Ascending aorta (tissue), 2 donors: ENCODE measurements around the gene KATNB1. TPM values are rescaled to one million over a fixed set of nuclear protein-coding genes. Genes with fewer than 3 reads are reported as not detected.
"Not testable (repeated sequence)": the region's sequence is repeated elsewhere in the genome, so short reads cannot be mapped to it uniquely, and the experiment has no call there.

Experiments
- DNase-seq, 2 donors: peaks; one replicate each; pipeline ENCODE4 v3.0.0-alpha.2; 2019; ENCODE audit warnings: low spot score in 2 of 2
- H3K27ac ChIP-seq, 2 donors: fragments of 200-600 bp; sonication (generic); one replicate each; pipeline ENCODE4 v1.5.1; 2016 to 2017; ENCODE audit warnings: mild to moderate bottlenecking in 1 of 2
- H3K27me3 ChIP-seq: fragments of 200-600 bp; sonication (generic); one replicate; pipeline ENCODE4 v1.5.1; 2017
- H3K36me3 ChIP-seq, 2 donors: fragments of 200-600 bp; sonication (generic); one replicate each; pipeline ENCODE4 v1.5.1; 2016
- H3K4me1 ChIP-seq, 2 donors: fragments of 200-600 bp; sonication (generic); one replicate each; pipeline ENCODE4 v1.5.1; 2016 to 2017; ENCODE audit warnings: mild to moderate bottlenecking in 1 of 2
- H3K4me3 ChIP-seq, 2 donors: fragments of 200-600 bp; sonication (generic); one replicate each; pipeline ENCODE4 v1.5.1; 2016 to 2017; ENCODE audit warnings: mild to moderate bottlenecking in 1 of 2
- H3K9me3 ChIP-seq, 2 donors: fragments of 200-600 bp; sonication (generic); one replicate each; pipeline ENCODE4 v1.5.1; 2016
- CTCF ChIP-seq, 3 experiments: fragments of 200-600 bp in 2 of 3; fragments of 450-650 bp in 1 of 3; sonication (generic) in 2 of 3; IDR thresholded peaks; one replicate each; pipeline ENCODE4 v1.5.1; 2016 to 2019; ENCODE audit warnings: antibody characterized with exemption in 3 of 3, mild to moderate bottlenecking in 1 of 3, moderate library complexity in 1 of 3
- intact Hi-C: fragments of 100-400 bp; cut with DNase I; formaldehyde crosslinking; loops from one replicate; pipeline ENCODE4 v1.15.1; 2023
- total RNA-seq: library from RNA; depleted of rRNA; stranded (reverse); fragments of >200 nt; gene quantifications from one replicate; pipeline ENCODE4 v1.1.0, GENCODE V29; 2016

The KATNB1 gene
- total RNA-seq, 1 donor from 2014 or later: 35.3 TPM

- Histone ChIP-seq H3K27me3 (no peaks in the 10 kb centered on the region), H3K4me1 (no peaks in the 10 kb centered on the region), H3K27ac (no peak overlapping the region), H3K9me3 (no peaks in the 10 kb centered on the region), H3K4me3 (no peak overlapping the region), H3K36me3 (peaks cover 37 to 47% of the 10 kb centered on the region in 2 donors)
- DNase-seq: no peak
- TF ChIP-seq CTCF (IDR thresholded peaks at IDR 0.05): no peak
- intact Hi-C loops: no loop called here
Observed at GRCh38 chr16:57773655-57774295, 38.2 kb downstream of the KATNB1 start.

- no peaks in the 10 kb centered on the region for H3K27me3 ChIP-seq
- H3K4me1 ChIP-seq: no peaks in the 10 kb centered on the region
- H3K27ac ChIP-seq: no peak overlapping the region
- intact Hi-C loops: no loop called here
- TF ChIP-seq CTCF (IDR thresholded peaks at IDR 0.05): no peak
- no peak overlapping the region for H3K4me3 ChIP-seq
- no peaks in the 10 kb centered on the region for H3K9me3 ChIP-seq
- peaks cover 32 to 37% of the 10 kb centered on the region in 2 donors for H3K36me3 ChIP-seq
- DNase-seq: no peak
Observed at GRCh38 chr16:57774705-57775285, 39.2 kb downstream of the KATNB1 start.

GRCh38 chr16:57775661-57776469 is 40.3 kb downstream of the KATNB1 start:
- H3K27ac ChIP-seq: no peak overlapping the region
- H3K4me3 ChIP-seq: no peak overlapping the region
- TF ChIP-seq CTCF (IDR thresholded peaks at IDR 0.05): peak in 1 of 3 experiments; percentile 12
- intact Hi-C loops: no loop called here
- peaks cover 21 to 26% of the 10 kb centered on the region in 2 donors for H3K36me3 ChIP-seq
- no peaks in the 10 kb centered on the region for H3K4me1 ChIP-seq
- DNase-seq: no peak
- no peaks in the 10 kb centered on the region for H3K9me3 ChIP-seq
- no peaks in the 10 kb centered on the region for H3K27me3 ChIP-seq

GRCh38 chr16:57778658-57779057 is 43.1 kb downstream of the KATNB1 start:
- Histone ChIP-seq H3K4me3 (no peak overlapping the region), H3K4me1 (no peaks in the 10 kb centered on the region), H3K27ac (no peak overlapping the region), H3K27me3 (no peaks in the 10 kb centered on the region), H3K9me3 (no peaks in the 10 kb centered on the region), H3K36me3 (peaks cover 17% of the 10 kb centered on the region in 2 donors)
- intact Hi-C loops: no loop called here
- DNase-seq: no peak
- no peak for TF ChIP-seq CTCF (IDR thresholded peaks at IDR 0.05)

- H3K27ac ChIP-seq, H3K4me1 ChIP-seq, H3K27me3 ChIP-seq, H3K4me3 ChIP-seq, DNase-seq, intact Hi-C loops, H3K9me3 ChIP-seq: not testable (repeated sequence)
- H3K36me3 ChIP-seq: peaks cover 17 to 23% of the 10 kb centered on the region in 2 donors
Observed at GRCh38 chr16:57779836-57780235, 44.3 kb downstream of the KATNB1 start.

GRCh38 chr16:57781349-57781740 is 45.8 kb downstream of the KATNB1 start:
- TF ChIP-seq CTCF (IDR thresholded peaks at IDR 0.05): no peak
- intact Hi-C loops: no loop called here
- Histone ChIP-seq H3K4me3 (no peak overlapping the region), H3K27me3 (no peaks in the 10 kb centered on the region), H3K36me3 (peaks cover 9 to 29% of the 10 kb centered on the region in 2 donors), H3K27ac (no peak overlapping the region), H3K4me1 (no peaks in the 10 kb centered on the region), H3K9me3 (no peaks in the 10 kb centered on the region)
- DNase-seq: no peak
